ENCODE results near the gene PRCP.

Gene PRCP

DNA sequence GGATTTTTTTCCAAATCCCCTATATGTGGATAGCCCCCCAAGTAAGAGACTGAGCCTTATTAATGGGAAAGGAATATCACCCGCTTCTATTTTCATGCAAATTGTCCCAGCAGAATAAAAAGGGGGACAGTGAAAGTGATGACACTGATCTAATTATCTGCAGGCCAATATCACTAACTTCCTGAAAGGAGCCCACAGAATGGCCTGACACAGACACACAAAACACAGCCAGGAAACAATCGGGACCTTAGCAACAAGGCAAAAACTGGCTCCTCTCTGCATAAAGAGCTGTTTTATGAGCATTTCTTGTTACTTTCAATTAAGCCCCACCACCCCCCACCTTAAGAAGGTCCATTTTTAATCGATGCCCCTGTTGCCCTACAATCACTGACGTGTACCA is 112.2 kb downstream of the PRCP start:
- TF ChIP-seq, protein P1, sequence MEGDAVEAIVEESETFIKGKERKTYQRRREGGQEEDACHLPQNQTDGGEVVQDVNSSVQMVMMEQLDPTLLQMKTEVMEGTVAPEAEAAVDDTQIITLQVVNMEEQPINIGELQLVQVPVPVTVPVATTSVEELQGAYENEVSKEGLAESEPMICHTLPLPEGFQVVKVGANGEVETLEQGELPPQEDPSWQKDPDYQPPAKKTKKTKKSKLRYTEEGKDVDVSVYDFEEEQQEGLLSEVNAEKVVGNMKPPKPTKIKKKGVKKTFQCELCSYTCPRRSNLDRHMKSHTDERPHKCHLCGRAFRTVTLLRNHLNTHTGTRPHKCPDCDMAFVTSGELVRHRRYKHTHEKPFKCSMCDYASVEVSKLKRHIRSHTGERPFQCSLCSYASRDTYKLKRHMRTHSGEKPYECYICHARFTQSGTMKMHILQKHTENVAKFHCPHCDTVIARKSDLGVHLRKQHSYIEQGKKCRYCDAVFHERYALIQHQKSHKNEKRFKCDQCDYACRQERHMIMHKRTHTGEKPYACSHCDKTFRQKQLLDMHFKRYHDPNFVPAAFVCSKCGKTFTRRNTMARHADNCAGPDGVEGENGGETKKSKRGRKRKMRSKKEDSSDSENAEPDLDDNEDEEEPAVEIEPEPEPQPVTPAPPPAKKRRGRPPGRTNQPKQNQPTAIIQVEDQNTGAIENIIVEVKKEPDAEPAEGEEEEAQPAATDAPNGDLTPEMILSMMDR (IDR thresholded peaks at IDR 0.05; ENCODE audit: low read depth, low read length, missing control alignments): no peak
- Histone ChIP-seq H3K27ac (no peak overlapping the region), H3K4me3 (ENCODE audit: low read depth, low read length) (no peak overlapping the region), H3K27me3 (replicated peaks) (no peaks in the 10 kb centered on the region), H3K36me3 (replicated peaks) (no peaks in the 10 kb centered on the region)
- in situ Hi-C loops (cut with HindIII; ENCODE audit: low pct_ligation_motif_present, low sequenced_read_pairs): no loop called here
- no peak for DNase-seq

- in situ Hi-C loops (cut with HindIII; ENCODE audit: low pct_ligation_motif_present, low sequenced_read_pairs): no loop called here
- TF ChIP-seq, protein P1 (IDR thresholded peaks at IDR 0.05; ENCODE audit: low read depth, low read length, missing control alignments): no peak
- H3K36me3 ChIP-seq (replicated peaks): no peaks in the 10 kb centered on the region
- H3K4me3 ChIP-seq (ENCODE audit: low read depth, low read length): no peak overlapping the region
- DNase-seq: no peak
- H3K27me3 ChIP-seq (replicated peaks): no peaks in the 10 kb centered on the region
- H3K27ac ChIP-seq: no peak overlapping the region
Observed at GRCh38 chr11:82786836-82787235, 113.4 kb downstream of the PRCP start.

GRCh38 chr11:82786001-82786400 is 114.2 kb downstream of the PRCP start:
- no peak for DNase-seq

DNA sequence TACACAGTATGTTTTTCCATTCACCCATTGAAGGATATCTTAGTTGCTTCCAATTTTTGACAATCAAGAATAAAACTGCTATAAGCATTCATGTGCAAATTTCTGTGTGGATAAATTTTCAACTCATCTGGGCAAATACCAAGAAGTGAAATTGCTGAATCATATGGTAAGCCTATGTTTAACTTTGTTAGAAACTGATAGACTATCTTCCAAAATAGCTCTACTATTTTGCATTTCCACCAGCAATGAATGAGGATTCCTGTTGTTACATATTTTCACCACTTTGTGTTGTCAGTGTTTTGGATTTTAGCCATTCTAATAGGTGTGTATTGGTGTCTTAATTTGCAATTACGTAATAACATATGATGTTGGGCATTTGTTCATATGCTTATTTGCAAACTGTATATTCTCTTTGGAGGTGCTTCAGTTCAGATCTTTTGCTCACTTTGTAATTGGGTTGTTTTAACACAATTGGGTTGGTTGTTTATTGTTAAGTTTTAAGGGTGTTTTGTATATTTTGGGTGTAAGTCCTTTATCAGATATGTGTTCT is 117.3 kb downstream of the PRCP start:
- no peaks in the 10 kb centered on the region for H3K36me3 ChIP-seq (replicated peaks)
- no peak overlapping the region for H3K27ac ChIP-seq
- in situ Hi-C loops (cut with HindIII; ENCODE audit: low pct_ligation_motif_present, low sequenced_read_pairs): no loop called here
- DNase-seq: no peak
- no peak overlapping the region for H3K4me3 ChIP-seq (ENCODE audit: low read depth, low read length)
- TF ChIP-seq, protein P1 (IDR thresholded peaks at IDR 0.05; ENCODE audit: low read depth, low read length, missing control alignments): no peak
- no peaks in the 10 kb centered on the region for H3K27me3 ChIP-seq (replicated peaks)

More at GRCh38 chr11:82786001-82786400, 114.2 kb downstream of the PRCP start:
- Histone ChIP-seq H3K36me3 (replicated peaks) (no peaks in the 10 kb centered on the region), H3K4me3 (ENCODE audit: low read depth, low read length) (no peak overlapping the region), H3K27ac (no peak overlapping the region), H3K27me3 (replicated peaks) (no peaks in the 10 kb centered on the region)
- TF ChIP-seq, protein P1 (IDR thresholded peaks at IDR 0.05; ENCODE audit: low read depth, low read length, missing control alignments): no peak
- in situ Hi-C loops (cut with HindIII; ENCODE audit: low pct_ligation_motif_present, low sequenced_read_pairs): no loop called here

GRCh38 chr11:82778776-82779175 is 121.5 kb downstream of the PRCP start:
- H3K36me3 ChIP-seq (replicated peaks): no peaks in the 10 kb centered on the region
- H3K27me3 ChIP-seq (replicated peaks): no peaks in the 10 kb centered on the region
- DNase-seq: no peak
- H3K4me3 ChIP-seq (ENCODE audit: low read depth, low read length): no peak overlapping the region
- H3K27ac ChIP-seq: no peak overlapping the region
- TF ChIP-seq, protein P1 (IDR thresholded peaks at IDR 0.05; ENCODE audit: low read depth, low read length, missing control alignments): no peak
- in situ Hi-C loops (cut with HindIII; ENCODE audit: low pct_ligation_motif_present, low sequenced_read_pairs): no loop called here

DNA sequence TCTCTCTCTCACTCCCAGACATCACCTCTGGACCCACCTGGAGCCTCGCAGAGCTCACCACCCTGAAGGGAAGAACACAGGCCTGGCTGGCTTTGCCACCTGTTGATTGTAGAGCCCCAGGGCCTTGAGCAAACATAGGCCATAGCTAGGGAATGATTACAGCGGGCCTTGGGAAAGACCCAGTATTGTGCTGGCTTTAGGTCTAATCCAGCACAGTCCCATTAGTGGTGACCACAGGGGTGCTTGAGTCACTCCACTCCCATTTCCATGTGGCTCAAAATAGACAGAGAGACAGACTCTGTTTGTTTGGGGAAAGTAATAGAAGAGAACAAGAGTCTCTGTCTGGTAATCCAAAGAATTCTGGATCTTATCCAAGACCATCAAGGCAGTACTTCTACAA is 123.9 kb downstream of the PRCP start:
- TF ChIP-seq, protein P1 (IDR thresholded peaks at IDR 0.05; ENCODE audit: low read depth, low read length, missing control alignments): no peak
- H3K27ac ChIP-seq: no peak overlapping the region
- no peak overlapping the region for H3K4me3 ChIP-seq (ENCODE audit: low read depth, low read length)
- H3K36me3 ChIP-seq (replicated peaks): no peaks in the 10 kb centered on the region
- no peaks in the 10 kb centered on the region for H3K27me3 ChIP-seq (replicated peaks)
- DNase-seq: peak; percentile 41
- in situ Hi-C loops (cut with HindIII; ENCODE audit: low pct_ligation_motif_present, low sequenced_read_pairs): no loop called here

All from brain microvascular endothelial cell (primary cell).